Measurements from ENCODE around the gene DLST. TPM values are rescaled to one million over a fixed set of nuclear protein-coding genes. Genes with fewer than 3 reads are reported as not detected.

Gene DLST
- polyA plus RNA-seq, 2 of the 4 experiments (the other 2 are of a cell fraction), result 102 to 129 TPM

GRCh38 chr14:74865156-74865555, 16.6 kb upstream of the DLST start:
- Histone ChIP-seq H3K4me3 (no peak overlapping the region), H3K4me1 (no peaks in the 10 kb centered on the region), H3K27ac (no peak overlapping the region), H3K4me2 (no peak overlapping the region), H3K9me3 (no peaks in the 10 kb centered on the region)
- POLR2A ChIA-PET, result no interaction called here
- WGBS (ENCODE audit: missing lambda C conversion rate), result 80% methylated on average over 5 of the region's 5 CpGs
- ATAC-seq, result no peak
- DNase-seq (ENCODE audit: low read depth in 1 of 2, low spot score in 1 of 2), result no peak
- TF ChIP-seq FOSB (CRISPR knock-in tag; IDR thresholded peaks at IDR 0.05), result no peak
- TF ChIP-seq RNF2 (IDR thresholded peaks at IDR 0.05; ENCODE audit: borderline replicate concordance, low read depth), result no peak
- TF ChIP-seq RFX5 (IDR thresholded peaks at IDR 0.05), result no peak
- TF ChIP-seq RARB (CRISPR knock-in tag; IDR thresholded peaks at IDR 0.05), result no peak
- no peak for TF ChIP-seq BCL3 (IDR thresholded peaks at IDR 0.05)
- no peak for TF ChIP-seq TFCP2L1 (CRISPR knock-in tag; IDR thresholded peaks at IDR 0.05)
- no peak for TF ChIP-seq HOXB13 (CRISPR knock-in tag; IDR thresholded peaks at IDR 0.05; ENCODE audit: low read depth)
- TF ChIP-seq NR3C1 (IDR thresholded peaks at IDR 0.05), result no peak
- no peak for TF ChIP-seq CHD2 (IDR thresholded peaks at IDR 0.05; ENCODE audit: low read length, partially characterized antibody)
- TF ChIP-seq BHLHE40 (IDR thresholded peaks at IDR 0.05; ENCODE audit: low read depth, low read length), result no peak
- TF ChIP-seq CBX8 (IDR thresholded peaks at IDR 0.05), result no peak
- no peak for TF ChIP-seq ZNF302 (CRISPR knock-in tag; IDR thresholded peaks at IDR 0.05)
- TF ChIP-seq CTCF (IDR thresholded peaks at IDR 0.05), result no peak
- TF ChIP-seq SREBF2 (IDR thresholded peaks at IDR 0.05), result no peak
- no peak for TF ChIP-seq MAFK (IDR thresholded peaks at IDR 0.05; ENCODE audit: partially characterized antibody)
- TF ChIP-seq ELK1 (IDR thresholded peaks at IDR 0.05; ENCODE audit: low read depth, low read length), result no peak
- no peak for TF ChIP-seq ZFP36 (IDR thresholded peaks at IDR 0.05; ENCODE audit: borderline replicate concordance, partially characterized antibody)
- CTCF ChIA-PET, result interaction anchor here (0.9 to 20.9 kb wide), 4 partner anchors 8 to 223 kb away, joined by 3 to 339 read pairs (median 187); partner anchors contain the start of genes DLST and PROX2
- no peak for FAIRE-seq

- ChIA-PET POLR2A (no interaction called here), CTCF (interaction anchor here (0.5 to 20.9 kb wide), 4 partner anchors 6 to 42 kb away, joined by 3 to 339 read pairs (median 282); partner anchors contain the start of genes DLST and PROX2)
- no peak for TF ChIP-seq USF2 (IDR thresholded peaks at IDR 0.05)
- no peak for TF ChIP-seq POLR2A (IDR thresholded peaks at IDR 0.05; ENCODE audit: low read length)
- TF ChIP-seq HDAC2 (IDR thresholded peaks at IDR 0.05), result no peak
- no peak for TF ChIP-seq ELK1 (IDR thresholded peaks at IDR 0.05; ENCODE audit: low read depth, low read length)
- ATAC-seq (no peak; a peak in 1 of 6 replicates), DNase-seq (ENCODE audit: low read depth in 1 of 2, low spot score in 1 of 2) (no peak), FAIRE-seq (no peak)
- Histone ChIP-seq H3K4me1 (no peaks in the 10 kb centered on the region), H3K4me2 (no peak overlapping the region), H3K4me3 (no peak overlapping the region), H3K27ac (no peak overlapping the region), H3K9me3 (no peaks in the 10 kb centered on the region)
- WGBS (ENCODE audit: missing lambda C conversion rate), result 71% methylated on average over 3 of the region's 3 CpGs
Measured at GRCh38 chr14:74866708-74867389, 14.9 kb upstream of the DLST start.
